Calu3 (cell line): Measurements from ENCODE around the gene EPB42. TPM values are rescaled to one million over a fixed set of nuclear protein-coding genes. Genes with fewer than 3 reads are reported as not detected.
"Not testable (repeated sequence)": the region's sequence is repeated elsewhere in the genome, so short reads cannot be mapped to it uniquely, and the experiment has no call there.

Source experiments
- BruUV-seq: library from RNA; stranded (reverse); fragments of 400-500 nt; replicated peaks from 2 replicates; lab custom pipeline; 2021; lab: Mats Ljungman, UMichigan
- CTCF ChIA-PET: fragments of 300-600 bp; sonication (Branson Sonifier 250); formaldehyde crosslinking; loops from one replicate; lab custom pipeline; 2022; ENCODE audit warnings: antibody characterized with exemption; lab: Charles Lee
- DNase-seq: peaks from one replicate; pipeline ENCODE4 v3.0.0; 2022
- H3K27ac Mint-ChIP-seq: one replicate; pipeline ENCODE4 v1.8.0; 2022; ENCODE audit warnings: mixed read lengths; ENCODE audit not compliant: unreplicated experiment
- H3K27me3 Mint-ChIP-seq: one replicate; pipeline ENCODE4 v1.8.0; 2022; ENCODE audit warnings: mixed read lengths; ENCODE audit not compliant: unreplicated experiment
- H3K36me3 Mint-ChIP-seq: one replicate; pipeline ENCODE4 v1.8.0; 2022; ENCODE audit warnings: mild to moderate bottlenecking, moderate library complexity, mixed read lengths; ENCODE audit not compliant: insufficient read depth, unreplicated experiment
- H3K4me1 Mint-ChIP-seq: one replicate; pipeline ENCODE4 v1.8.0; 2022; ENCODE audit warnings: mild to moderate bottlenecking, low read depth, mixed read lengths; ENCODE audit not compliant: unreplicated experiment
- H3K4me3 Mint-ChIP-seq: one replicate; pipeline ENCODE4 v1.8.0; 2022; ENCODE audit warnings: mild to moderate bottlenecking, low read depth, moderate library complexity, mixed read lengths; ENCODE audit not compliant: unreplicated experiment
- H3K9me3 Mint-ChIP-seq: one replicate; pipeline ENCODE4 v1.8.0; 2022; ENCODE audit warnings: low read depth, mixed read lengths; ENCODE audit not compliant: unreplicated experiment
- CTCF ChIP-seq: fragments of 200-600 bp; IDR thresholded peaks from one replicate; pipeline ENCODE4 v1.8.0; 2022; ENCODE audit warnings: antibody characterized with exemption; ENCODE audit not compliant: unreplicated experiment
- intact Hi-C: fragments of 100-400 bp; cut with micrococcal nuclease; formaldehyde crosslinking; loops from one replicate; pipeline ENCODE4 v1.10.0; 2022; ENCODE audit not compliant: unreplicated experiment
- total RNA-seq: library from RNA; stranded (reverse); gene quantifications from 2 replicates; pipeline ENCODE4 v1.2.3, GENCODE V29; 2022

The EPB42 gene
- total RNA-seq, 1 experiment from 2014 or later = not detected

GRCh38 chr15:43185157-43186002 lies 35.4 kb downstream of the EPB42 start, which contains the start of gene CCNDBP1:
Gene CCNDBP1, plus strand, starts transcription at chr15:43185403. Its CDS starts 96 bp downstream, at chr15:43185499.
- no peak for TF ChIP-seq CTCF
- Mint-ChIP-seq H3K9me3 (no peaks in the 10 kb centered on the region), H3K4me1 (peaks cover 12% of the 10 kb centered on the region), H3K4me3 (peak within 1 kb of the TSS; percentile 77), H3K27ac (peak within 1 kb of the TSS; percentile 58), H3K27me3 (no peaks in the 10 kb centered on the region), H3K36me3 (peaks cover 14% of the 10 kb centered on the region)
- intact Hi-C loops = loop anchor here (5.0 kb wide), 1 partner anchor 102 kb away; no protein-coding TSS in a partner anchor
- DNase-seq = peak; percentile 92
- CTCF ChIA-PET = interaction anchor here (1.0 kb wide), 1 partner anchor 100 kb away, joined by 6 read pairs; no protein-coding TSS in a partner anchor
- no TSS peak for BruUV-seq

DNA sequence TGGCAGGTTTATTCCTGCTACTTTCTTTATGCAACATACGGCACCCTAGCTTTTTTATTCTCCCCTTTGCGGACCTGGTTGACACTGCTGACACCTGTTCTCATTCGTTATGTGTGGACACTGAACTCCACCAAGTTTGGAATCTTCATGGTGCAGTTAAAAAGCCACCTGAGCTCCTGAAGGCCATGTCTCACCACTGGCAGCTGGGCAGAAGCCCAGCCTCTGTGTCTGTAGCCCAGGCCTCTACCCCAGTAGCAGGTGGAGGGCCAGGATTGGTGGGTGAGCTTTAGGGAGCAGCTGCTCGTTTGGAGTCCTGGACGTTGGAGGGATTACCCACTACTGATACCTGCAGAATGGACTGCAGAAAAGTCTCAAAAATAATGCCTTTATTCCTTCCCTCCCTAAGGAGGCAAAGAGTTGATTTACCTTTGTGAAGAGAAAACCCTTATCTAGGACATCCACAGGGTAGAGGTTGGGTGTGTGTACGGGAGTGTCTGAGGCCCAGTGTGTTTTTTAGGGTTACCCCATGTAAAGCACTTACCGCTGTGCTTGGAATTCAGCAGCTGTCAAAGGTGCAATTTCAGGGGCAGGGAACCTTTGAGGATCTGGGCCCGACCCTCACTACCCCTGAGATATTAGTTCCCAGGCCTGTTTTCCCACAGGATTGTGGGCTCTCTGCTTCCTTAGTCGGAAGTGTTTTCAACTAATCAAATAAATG lies 36.3 kb downstream of the EPB42 start:
- Mint-ChIP-seq H3K9me3 (no peaks in the 10 kb centered on the region), H3K27me3 (no peaks in the 10 kb centered on the region), H3K4me1 (peaks cover 12% of the 10 kb centered on the region), H3K27ac (no peak overlapping the region), H3K4me3 (peak overlapping the region; percentile 77), H3K36me3 (peaks cover 14% of the 10 kb centered on the region)
- DNase-seq = no peak
- BruUV-seq = no TSS peak
- CTCF ChIA-PET = no interaction called here
- no peak for TF ChIP-seq CTCF
- intact Hi-C loops = loop anchor here (5.0 kb wide), 1 partner anchor 103 kb away; no protein-coding TSS in a partner anchor

- intact Hi-C loops = no loop called here
- Mint-ChIP-seq H3K27ac (no peak overlapping the region), H3K36me3 (peaks cover 14% of the 10 kb centered on the region), H3K4me1 (peaks cover 12% of the 10 kb centered on the region), H3K4me3 (no peak overlapping the region), H3K9me3 (no peaks in the 10 kb centered on the region), H3K27me3 (no peaks in the 10 kb centered on the region)
- CTCF ChIA-PET = no interaction called here
- no peak for TF ChIP-seq CTCF
- no peak for DNase-seq
- BruUV-seq = no TSS peak
These were observed 37.5 kb downstream of the EPB42 start for GRCh38 chr15:43183270-43183669.

DNA sequence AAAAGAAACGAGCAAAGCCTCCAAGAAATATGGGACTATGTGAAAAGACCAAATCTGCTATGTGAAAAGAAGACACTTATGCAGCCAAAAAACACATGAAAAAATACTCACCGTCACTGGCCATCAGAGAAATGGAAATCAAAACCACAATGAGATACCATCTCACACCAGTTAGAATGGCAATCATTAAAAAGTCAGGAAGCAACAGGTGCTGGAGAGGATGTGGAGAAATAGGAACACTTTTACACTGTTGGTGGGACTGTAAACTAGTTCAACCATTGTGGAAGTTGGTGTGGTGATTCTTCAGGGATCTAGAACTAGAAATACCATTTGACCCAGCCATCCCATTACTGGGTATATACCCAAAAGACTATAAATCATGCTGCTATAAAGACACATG lies 43.7 kb downstream of the EPB42 start:
- H3K36me3 Mint-ChIP-seq, CTCF ChIA-PET, H3K27me3 Mint-ChIP-seq: not testable (repeated sequence)

GRCh38 chr15:43175656-43176309 lies 45.0 kb downstream of the EPB42 start:
- H3K27ac Mint-ChIP-seq, intact Hi-C loops, H3K9me3 Mint-ChIP-seq: not testable (repeated sequence)

More for the DNA sequence above, 43.7 kb downstream of the EPB42 start:
- intact Hi-C loops, H3K4me3 Mint-ChIP-seq, H3K4me1 Mint-ChIP-seq, DNase-seq, BruUV-seq, H3K27ac Mint-ChIP-seq, H3K9me3 Mint-ChIP-seq: not testable (repeated sequence)

More at GRCh38 chr15:43175656-43176309, 45.0 kb downstream of the EPB42 start:
- CTCF ChIA-PET, DNase-seq, H3K4me3 Mint-ChIP-seq, BruUV-seq, H3K4me1 Mint-ChIP-seq, H3K36me3 Mint-ChIP-seq, H3K27me3 Mint-ChIP-seq: not testable (repeated sequence)
